Stimulated activated CD4-positive, alpha-beta T cell treated with anti-CD3 and anti-CD28 coated beads, TNF-alpha, amount 100 ng/mL, for 4 hours (primary cell): Measurements from ENCODE around the gene STARD4.

Source experiments
- DNase-seq, 3 experiments: peaks; one replicate each; pipeline ENCODE4 v3.0.0-alpha.2; 2020; ENCODE audit warnings: low read depth in 3 of 3

The STARD4 gene

DNA sequence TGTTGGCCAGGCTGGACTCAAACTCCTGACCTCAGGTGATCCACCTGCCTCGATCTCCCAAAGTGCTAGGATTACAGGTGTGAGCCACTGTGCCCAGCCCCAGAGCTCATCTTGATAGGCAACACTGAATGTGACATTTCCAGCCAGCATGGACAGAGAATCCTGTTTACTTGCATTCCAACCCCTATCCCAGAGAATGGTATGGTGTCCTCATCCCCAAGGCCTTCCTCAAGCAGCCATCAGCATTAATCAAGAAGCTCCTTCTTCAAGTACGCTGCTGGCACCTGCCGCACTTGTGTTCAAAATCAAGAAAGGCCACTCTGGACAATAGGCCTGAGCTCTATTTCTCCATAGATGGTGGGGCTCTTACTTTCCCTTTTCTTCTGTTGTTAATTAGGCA lies 40.2 kb downstream of the STARD4 start:
- no peak for DNase-seq

- no peak for DNase-seq
These were observed 42.4 kb downstream of the STARD4 start for GRCh38 chr5:111469903-111470302.

DNA sequence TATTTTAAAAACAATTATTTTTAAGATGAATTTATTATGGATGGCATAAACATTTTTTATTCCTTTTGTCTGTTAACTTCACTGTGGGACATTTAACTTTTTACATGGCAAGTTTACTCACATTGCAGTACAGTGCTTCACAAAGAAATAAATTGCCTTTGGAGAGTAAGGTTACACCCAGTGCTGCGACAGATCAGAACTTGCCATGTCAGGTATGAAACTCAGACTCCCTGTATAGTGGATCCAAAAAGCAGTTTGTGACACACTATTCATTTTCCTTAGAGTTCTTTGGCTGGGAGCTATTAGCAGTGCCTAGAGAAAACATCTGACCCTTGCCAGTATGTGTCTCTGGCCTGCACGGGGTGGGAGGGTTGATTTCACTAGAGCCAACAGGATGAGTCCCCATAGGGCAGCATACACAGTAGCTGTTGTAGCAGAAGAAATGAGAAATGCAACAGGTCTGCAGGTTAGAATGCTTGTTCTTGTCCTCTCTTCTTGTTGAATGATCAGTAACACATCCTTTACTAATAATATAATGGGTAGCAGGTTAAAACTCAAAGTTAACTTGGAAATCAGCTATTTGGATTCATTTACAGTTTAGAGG lies 42.9 kb downstream of the STARD4 start:
- DNase-seq: no peak

DNA sequence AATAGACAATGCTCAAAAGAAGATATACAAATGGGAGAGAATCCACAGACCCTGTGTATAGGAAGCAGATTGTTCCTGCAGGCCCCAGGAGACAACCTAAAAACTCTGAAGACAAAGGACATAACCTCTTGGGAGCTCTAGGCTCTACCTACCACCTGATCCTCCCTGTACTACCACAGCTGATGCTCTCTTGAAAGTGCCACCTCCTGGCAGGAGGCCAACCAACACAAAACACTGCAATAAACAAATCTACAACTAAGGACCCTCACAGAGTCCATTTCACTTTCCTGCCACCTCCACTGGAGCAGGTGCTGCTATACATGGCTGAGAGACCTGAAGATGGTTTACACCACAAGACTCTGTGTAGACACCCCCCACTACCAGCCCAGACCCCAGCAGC lies 49.0 kb downstream of the STARD4 start:
- no peak for DNase-seq

DNA sequence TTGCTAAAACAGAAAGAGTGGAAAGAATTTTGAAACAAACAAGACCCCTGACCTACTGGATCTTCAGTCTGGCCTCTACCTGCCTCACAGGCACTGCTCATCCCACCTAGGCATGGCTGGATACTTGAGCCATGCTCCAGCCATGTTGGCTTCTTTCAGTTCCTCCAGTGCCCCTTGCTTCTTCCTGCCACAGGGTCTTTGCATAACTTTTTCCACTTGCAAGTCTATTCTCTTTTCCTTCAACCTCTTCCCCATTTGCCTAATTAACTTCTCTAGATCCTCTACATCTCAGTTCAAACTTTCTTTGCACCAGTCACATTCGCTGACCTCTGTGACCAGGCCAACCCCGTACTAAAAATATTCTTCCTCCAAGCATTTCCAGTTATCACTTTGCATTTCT lies 50.4 kb downstream of the STARD4 start:
- no peak for DNase-seq

DNA sequence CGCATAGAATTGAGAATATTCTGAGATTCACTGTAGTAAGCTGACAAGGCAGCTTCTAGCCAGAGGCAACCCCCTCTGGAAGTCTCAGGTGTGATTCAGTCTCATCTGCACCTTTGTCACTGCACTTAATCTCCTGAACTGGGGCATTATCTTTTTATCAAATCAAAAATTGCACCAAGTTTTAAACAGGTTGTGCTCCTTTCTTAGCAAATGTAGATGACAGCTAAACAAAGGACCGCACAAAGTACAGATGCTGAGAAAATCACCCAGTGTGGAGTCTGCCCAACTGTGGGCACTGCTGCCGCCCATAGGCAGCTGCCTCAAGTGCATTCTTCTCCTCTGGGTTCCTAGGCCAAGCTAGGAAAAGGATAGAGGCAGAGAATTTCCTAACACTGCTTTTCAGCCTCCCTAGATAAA lies 51.1 kb downstream of the STARD4 start:
- no peak for DNase-seq

GRCh38 chr5:111454776-111455175 lies 57.6 kb downstream of the STARD4 start:
- no peak for DNase-seq

DNA sequence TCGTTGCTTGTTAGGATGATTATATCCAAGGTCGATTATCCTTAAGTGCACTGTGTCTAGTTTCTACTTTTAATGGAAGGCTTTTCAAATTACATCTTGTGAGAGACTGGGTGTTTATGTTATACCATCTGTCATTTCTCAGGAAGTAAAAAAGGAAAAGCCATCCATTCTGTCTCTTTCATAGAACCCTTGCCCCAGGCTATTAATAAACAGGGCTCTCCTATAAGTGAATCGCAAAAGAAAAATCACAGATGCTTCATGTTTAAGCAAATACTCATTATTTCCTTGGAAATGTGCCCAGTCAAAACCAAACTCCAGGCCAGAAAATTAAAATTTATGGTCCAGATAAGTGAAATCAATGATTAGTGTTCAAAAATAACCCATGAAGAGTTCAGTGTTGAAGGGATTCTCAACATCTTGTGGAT lies 58.1 kb downstream of the STARD4 start:
- no peak for DNase-seq

- no peak for DNase-seq
These were observed 58.6 kb downstream of the STARD4 start for GRCh38 chr5:111453747-111454146.

DNA sequence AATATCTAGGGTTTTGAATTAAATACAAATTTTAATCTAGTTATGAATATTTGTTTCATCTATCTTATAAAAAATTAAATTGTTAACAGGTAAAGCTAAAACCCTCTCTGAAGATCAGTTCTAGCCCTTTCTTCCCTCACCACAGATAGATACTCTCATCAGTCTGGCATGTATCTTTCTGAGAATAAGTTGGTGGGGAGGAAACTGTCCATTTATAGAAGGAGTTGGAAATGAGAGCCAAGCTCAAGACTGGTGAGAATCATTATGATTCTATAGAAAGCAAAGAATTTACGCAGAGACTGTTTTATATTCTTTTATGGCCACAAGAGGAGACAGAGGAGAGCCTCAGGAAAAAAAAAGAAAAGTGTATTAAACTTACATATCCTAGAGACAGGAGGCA lies 59.0 kb downstream of the STARD4 start:
- DNase-seq: no peak

GRCh38 chr5:111447822-111448221 lies 64.5 kb downstream of the STARD4 start:
- DNase-seq: no peak

- no peak for DNase-seq
These were observed 65.2 kb downstream of the STARD4 start for GRCh38 chr5:111447099-111447498.
